HL-60 (cell line): Measurements from ENCODE around the gene SORCS2.

Experiments
- DNase-seq, 2 experiments: peaks; one replicate each; pipeline ENCODE4 v3.0.0-alpha.2; 2010 to 2020; ENCODE audit warnings: low read depth in 1 of 2, low spot score in 1 of 2
- H3K27ac ChIP-seq: fragments of 250-450 bp; sonication (Bioruptor Pico); replicated peaks from 2 replicates; pipeline ENCODE4 v1.5.1; 2020; ENCODE audit warnings: mild to moderate bottlenecking, moderate library complexity
- H3K27me3 ChIP-seq: fragments of 250-450 bp; sonication (Bioruptor Pico); 2 replicates; pipeline ENCODE4 v1.5.1; 2021; ENCODE audit warnings: mild to moderate bottlenecking, moderate library complexity; ENCODE audit not compliant: insufficient read depth, poor library complexity, severe bottlenecking
- H3K4me3 ChIP-seq: replicated peaks from 2 replicates; pipeline ENCODE4 v1.5.1; 2011; ENCODE audit warnings: mild to moderate bottlenecking, control low read depth, low read length; ENCODE audit not compliant: insufficient read depth
- CTCF ChIP-seq: IDR thresholded peaks from one replicate; pipeline ENCODE4 v1.5.1; 2011; ENCODE audit warnings: low read length, control low read depth, inconsistent platforms; ENCODE audit not compliant: insufficient read depth
- GABPA ChIP-seq: IDR thresholded peaks from 2 replicates; pipeline ENCODE4 v1.6.1; 2012; ENCODE audit warnings: low read depth
- POLR2AphosphoS5 ChIP-seq: IDR thresholded peaks from 2 replicates; pipeline ENCODE4 v1.6.1; 2012; ENCODE audit warnings: low read depth
- REST ChIP-seq: IDR thresholded peaks from 2 replicates; pipeline ENCODE4 v1.6.1; 2012; ENCODE audit warnings: low read depth; ENCODE audit not compliant: insufficient replicate concordance
- SPI1 ChIP-seq: IDR thresholded peaks from 2 replicates; pipeline ENCODE4 v1.6.1; 2012; ENCODE audit warnings: low read depth, mild to moderate bottlenecking, borderline replicate concordance

SORCS2 gene

GRCh38 chr4:7652906-7653305 is 460.6 kb downstream of the SORCS2 start:
- no peak for DNase-seq
- Histone ChIP-seq H3K27me3 (no peaks in the 10 kb centered on the region), H3K4me3 (no peak overlapping the region), H3K27ac (no peak overlapping the region)
- TF ChIP-seq GABPA (no peak), SPI1 (no peak), CTCF (no peak), POLR2AphosphoS5 (no peak), REST (no peak)

GRCh38 chr4:7653510-7654369 is 461.4 kb downstream of the SORCS2 start:
- no peak overlapping the region for H3K4me3 ChIP-seq
- no peak for TF ChIP-seq REST
- TF ChIP-seq GABPA = no peak
- TF ChIP-seq POLR2AphosphoS5 = no peak
- TF ChIP-seq SPI1 = no peak
- TF ChIP-seq CTCF = no peak
- DNase-seq = no peak
- H3K27me3 ChIP-seq = no peaks in the 10 kb centered on the region
- no peak overlapping the region for H3K27ac ChIP-seq

- Histone ChIP-seq H3K27ac (no peak overlapping the region), H3K27me3 (no peaks in the 10 kb centered on the region)
Measured at GRCh38 chr4:7654550-7655445, 462.5 kb downstream of the SORCS2 start.

More at GRCh38 chr4:7654550-7655445, 462.5 kb downstream of the SORCS2 start:
- TF ChIP-seq GABPA = no peak
- no peak for TF ChIP-seq REST
- TF ChIP-seq SPI1 = no peak
- TF ChIP-seq CTCF = no peak
- no peak overlapping the region for H3K4me3 ChIP-seq
- no peak for DNase-seq
